Suppressor macrophage treated with lipopolysaccharide for 4 hours (primary cell): Measurements from ENCODE around the gene PRR9.
"Not testable (repeated sequence)": the region's sequence is repeated elsewhere in the genome, so short reads cannot be mapped to it uniquely, and the experiment has no call there.

Source experiments
- DNase-seq: peaks from one replicate; pipeline ENCODE4 v3.0.0-alpha.2; 2020

Gene PRR9, protein sequence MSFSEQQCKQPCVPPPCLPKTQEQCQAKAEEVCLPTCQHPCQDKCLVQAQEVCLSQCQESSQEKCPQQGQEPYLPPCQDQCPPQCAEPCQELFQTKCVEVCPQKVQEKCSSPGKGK

DNA sequence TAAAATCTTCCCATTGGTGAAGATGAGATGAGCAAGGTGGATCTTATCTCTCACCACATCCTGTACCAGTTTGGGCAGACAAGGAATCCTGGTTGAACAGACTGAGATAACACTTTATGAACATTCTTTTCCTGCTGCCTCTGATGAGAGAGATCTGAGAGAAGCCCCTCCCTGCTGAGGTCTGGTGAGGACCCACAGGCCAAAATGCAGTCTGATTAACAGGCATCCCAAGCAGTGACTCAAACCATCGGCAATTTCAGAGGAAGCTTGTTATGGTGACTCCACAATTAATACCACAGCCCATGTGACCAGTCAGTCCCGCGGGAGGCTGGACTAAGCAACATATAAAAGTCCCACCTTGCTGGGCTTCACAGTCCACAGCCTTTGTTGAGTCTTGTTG lies at the start of gene PRR9:
TSS of gene PRR9 (plus strand) at position 373 of the 400 bp plus-strand sequence. CDS start 561 bp downstream, outside the sequence.
- no peak for DNase-seq

DNA sequence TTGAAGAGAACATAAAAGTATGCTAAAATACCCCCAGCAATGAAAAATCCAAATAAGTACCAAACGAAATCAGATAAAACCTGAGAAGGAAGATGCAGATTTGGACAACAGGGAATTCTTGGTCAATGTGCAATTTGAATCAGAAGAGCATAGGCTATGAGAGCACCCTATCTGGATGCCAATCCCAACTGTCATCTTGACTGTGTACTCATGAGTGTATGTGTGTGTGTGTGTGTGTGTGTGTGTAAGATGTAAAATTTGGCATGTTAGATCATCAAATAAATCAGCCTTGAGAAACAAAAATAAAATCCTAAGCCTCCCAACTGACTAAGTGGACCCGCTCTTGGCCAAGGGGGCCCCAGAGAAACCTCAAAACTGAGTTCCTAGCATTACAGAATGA lies 48.7 kb upstream of the PRR9 start:
- DNase-seq: no peak

DNA sequence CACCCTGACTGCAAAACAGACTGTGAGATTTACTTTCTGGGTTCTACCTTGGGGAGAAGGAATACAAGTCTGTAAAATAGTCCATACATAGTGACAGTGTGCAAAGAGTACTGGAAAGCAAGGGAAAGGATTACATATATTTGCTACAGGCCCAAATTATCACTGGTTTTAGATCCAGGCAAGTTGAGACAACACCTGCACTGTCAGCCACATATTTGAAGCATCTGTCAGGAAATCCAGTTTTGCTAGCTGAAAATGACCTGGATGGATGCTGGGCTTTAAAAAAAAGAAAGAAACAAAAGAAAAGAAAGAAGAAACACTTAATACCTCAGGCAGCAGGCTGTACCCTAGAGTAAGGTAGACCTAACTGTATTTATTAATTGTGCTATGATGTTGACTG lies 42.8 kb upstream of the PRR9 start:
- no peak for DNase-seq

DNA sequence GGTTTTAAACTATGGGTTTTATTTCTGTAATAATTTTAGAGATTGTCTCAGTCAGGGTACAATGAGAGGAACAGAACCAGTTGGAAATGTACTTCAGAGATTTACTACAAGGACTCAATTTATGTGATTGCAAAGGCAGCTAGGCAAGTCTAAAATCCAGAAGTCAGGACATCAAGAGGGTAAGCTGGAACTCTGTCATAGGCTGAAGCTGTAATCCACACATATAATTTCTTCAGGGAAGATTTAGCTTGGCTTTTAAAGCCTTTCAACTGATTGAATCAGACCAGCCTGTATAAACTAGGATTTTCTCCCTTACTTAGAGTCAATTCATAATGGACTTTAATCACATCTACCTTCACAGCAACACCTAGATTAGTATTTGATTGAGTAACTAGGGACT lies 38.5 kb upstream of the PRR9 start:
- DNase-seq: no peak

DNA sequence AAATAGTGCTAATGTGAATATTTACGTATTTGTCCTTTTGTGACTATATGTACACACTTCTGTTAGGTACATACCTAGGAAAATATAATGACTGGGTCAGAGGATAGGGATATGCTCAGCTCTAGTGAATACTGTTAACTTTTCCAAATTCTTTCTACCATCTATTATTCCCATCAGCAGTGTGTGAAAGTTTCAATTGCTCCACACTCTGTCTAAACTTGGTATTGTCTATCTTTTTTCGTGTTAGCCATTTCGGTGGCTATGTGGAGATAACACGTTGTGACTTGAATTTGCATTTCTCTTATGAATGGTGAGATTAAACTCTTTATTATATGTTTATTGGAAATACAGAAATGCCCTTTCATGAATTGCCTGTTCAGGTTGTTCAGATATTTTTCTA lies 36.8 kb upstream of the PRR9 start:
- DNase-seq: no peak

DNA sequence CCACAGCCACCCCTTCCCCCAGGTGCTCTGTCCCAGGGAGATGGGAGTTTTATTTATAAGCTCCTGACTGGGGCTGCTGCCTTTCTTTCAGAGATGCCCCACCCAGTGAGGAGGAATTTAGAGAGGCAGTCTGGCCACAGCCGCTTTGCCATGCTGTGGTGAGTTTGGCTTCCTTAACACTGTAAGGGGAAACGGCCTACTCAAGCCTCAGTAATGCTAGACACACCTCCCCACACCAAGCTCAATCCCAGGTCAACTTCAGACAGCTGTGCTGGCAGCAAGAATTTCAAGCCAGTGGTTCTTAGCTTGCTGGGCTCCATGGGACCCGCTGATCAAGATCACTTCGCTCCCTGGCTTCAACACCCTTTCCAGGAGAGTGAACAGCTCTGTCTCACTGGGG lies 29.1 kb upstream of the PRR9 start:
- DNase-seq: not testable (repeated sequence)

DNA sequence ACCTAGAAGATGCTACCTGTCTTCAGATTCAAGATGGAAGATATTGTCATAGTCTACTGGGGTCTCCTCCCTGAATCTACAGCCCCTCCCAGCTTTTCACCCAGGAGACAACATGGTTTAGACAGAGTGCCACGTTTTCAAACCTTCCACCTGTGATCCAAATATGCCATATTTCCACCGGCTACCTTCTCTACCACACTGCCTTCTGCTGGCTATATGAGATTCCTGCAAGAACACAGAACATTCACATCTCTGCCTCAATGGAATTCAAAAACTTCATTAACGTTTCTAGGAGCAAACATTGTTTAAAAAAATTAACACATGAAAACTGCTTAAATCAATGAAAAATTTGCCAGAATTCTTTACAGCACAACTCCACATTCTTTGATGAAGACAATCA lies 27.0 kb upstream of the PRR9 start:
- no peak for DNase-seq

DNA sequence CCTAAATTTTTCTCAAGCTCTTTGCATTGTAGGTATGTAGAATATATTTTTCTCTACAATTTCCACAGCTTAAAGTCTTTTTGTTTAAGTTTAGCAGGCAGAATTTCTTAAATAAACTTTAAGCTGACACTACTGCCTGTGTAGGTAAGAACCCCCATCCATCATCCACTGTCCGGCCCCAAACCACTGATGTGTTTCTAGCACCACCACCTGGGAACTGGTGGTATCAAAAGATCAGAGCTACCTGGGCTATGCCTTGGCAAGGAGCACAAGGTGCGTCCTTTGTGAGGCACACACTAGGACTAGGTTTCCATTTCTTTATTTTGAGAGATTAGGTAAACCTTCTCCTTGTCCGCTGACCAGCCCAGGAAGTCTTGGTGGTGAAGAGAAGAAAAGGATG lies 24.7 kb upstream of the PRR9 start:
- no peak for DNase-seq

DNA sequence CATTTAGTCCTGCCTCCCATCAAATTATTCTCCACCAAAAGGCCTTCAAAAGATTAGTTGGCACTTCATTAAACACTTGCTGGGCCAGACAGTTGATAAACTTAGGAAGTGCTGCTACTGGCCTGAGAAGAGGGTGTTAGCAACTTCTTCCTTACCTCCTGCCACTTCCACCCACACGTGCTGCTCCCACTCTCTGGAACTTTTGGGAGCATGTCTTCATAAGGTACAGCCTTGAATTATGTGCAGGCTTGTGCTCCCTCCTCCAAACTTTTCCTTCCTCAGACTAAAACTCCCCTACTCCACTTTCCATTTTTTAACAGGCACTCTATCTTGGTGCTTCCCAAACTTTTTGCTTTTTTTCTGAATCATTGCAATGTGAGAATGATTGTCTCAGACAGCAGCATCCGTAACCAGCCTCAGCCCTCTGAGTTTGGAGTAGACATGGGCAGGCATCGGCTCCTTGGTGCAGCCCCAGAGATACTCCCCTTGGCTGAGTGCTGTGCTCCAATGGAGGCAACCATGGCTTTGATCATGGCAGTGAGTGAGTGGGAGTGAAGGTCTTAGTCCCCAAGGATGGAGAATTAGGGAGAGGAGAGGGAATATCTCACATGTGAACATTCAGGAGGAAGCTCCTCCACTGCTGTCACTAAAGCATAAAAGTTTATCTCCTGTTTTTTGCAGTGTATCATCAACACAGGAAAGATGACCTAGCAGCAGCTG lies 22.9 kb upstream of the PRR9 start:
- no peak for DNase-seq

DNA sequence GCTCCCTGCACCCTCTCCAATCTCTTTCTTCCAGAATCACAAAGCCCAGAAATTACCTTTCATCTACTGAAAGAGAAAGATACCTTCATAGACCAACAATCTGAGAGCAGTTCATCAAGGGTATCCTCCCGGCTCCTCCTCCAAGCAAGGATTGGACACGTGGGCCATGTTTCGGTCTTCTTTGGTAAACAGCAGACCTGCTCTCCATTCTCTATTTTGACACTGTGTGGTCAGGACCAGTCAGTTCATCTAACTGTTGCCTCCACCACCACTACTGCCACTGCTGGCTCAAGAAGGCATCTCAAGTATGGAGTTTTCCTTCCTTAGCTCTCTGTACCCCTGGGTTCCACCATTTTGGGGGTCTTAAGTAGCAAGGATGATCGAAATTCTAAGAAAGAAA lies 22.2 kb upstream of the PRR9 start:
- DNase-seq: no peak

DNA sequence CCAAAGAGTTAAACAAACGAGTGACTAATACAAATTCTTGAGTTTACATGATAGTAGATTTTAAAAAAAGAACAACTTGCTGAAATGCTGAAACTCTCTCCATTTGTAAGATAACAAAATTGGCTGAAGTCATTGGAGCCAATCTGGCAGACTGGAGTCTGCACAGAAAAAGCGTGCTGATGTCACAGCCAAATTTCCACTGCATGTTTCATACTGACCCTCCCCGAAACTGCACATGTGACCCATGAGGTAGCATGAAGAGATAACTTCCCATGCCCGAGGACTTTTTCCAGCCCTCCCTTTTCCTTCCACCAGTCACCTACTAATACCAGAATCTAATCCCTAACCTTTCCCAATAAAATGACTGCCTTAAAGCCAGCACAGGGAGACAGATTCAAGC lies 15.4 kb upstream of the PRR9 start:
- DNase-seq: no peak

DNA sequence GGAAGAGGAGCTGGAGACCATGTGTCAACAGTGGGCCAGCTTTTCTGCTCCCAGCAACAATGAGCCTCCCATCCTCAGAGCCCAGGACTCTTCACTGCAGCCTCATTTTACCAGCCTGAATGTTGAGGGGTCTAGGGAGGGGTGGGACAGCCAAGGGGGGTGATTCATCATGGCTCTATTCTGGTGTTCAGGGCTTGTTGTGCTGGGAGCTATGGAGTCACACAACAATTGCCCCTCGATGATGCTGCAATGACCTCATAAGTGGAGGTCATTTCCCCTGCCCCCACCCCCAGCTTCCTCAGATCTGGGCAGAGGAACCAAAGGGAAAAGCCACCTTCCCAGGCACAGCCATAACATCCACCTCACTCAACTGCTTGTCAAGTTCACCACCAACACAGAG lies 14.3 kb upstream of the PRR9 start, which contains the start of gene LELP1:
TSS of gene LELP1 (plus strand) at position 301 of the 400 bp plus-strand sequence. CDS start 1,278 bp downstream, outside the sequence.
- peak; percentile 2 for DNase-seq

DNA sequence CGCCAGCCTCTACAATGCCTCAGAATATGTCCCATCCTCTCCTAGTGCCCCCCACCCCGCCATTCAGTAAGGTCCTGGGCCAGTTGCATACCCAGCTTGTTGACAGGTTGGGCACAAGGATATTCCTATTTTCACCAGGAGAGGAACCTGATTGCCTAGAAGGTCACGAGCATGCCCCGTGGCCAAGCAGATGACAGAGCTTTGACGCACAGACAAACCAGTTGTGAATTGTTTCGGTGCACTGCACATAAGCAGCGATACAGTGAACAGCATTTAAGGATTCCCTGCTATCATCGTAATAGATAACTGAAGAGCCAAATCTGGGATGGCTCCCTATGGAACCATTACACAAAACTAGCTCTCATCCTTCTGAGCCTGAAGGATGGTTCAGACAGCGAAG lies 10.8 kb upstream of the PRR9 start:
- no peak for DNase-seq

DNA sequence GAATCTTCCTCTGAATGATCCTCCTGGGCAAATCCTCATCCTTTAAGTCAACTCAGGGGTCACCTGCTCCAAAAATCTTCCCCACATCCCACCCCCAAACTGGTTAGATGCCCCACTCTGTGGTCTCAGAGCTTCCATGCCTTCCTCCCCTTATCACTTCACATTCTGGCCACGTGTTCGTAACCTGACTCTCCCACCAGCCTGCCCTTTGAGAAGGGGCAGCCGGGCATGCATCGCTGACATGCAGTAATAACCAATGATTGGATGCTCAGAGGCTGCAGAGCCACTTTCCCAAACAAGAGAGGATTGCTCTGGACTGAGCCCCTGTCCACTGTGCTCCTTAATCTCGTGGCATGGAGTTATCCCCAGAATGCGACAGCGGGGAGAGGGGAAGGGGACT lies 7.2 kb upstream of the PRR9 start:
- no peak for DNase-seq

DNA sequence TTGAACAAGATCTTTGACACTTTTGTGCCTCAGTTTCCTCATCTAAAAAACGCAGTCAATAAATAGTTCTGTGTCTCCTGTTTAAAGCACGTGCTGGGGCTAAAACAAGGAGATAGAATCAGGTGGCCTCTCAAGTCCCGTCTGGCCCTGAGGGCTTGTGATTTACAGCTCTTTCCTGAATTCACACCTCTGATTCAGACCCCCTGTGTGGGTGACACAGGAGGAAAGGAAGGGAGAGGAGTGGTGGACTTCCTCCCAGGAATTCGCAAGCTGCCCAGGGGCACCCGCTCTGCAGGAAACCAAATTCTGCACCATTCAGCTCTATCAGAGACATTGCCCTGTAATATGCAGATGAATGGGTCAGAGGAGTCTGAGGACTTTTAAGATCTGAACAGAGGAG lies 5.2 kb upstream of the PRR9 start:
- no peak for DNase-seq

DNA sequence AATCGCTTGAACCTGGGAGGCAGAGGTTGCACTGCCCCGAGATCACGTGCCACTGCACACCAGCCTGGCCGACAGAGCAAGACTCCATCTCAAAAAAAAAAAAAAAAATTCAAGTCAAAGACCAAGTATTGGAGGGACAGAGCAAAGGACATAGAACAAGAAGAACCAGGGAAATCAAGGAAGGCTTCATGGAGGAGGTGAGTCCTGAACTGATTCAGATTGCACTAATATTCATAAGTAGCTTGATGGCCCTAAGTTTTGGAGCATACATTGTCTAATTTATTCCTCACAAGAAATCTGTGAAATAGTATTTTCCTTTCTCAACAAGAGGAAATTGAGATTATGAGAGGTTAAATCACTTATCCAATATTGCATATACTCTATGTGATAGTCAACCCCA lies 3.9 kb upstream of the PRR9 start:
- no peak for DNase-seq

DNA sequence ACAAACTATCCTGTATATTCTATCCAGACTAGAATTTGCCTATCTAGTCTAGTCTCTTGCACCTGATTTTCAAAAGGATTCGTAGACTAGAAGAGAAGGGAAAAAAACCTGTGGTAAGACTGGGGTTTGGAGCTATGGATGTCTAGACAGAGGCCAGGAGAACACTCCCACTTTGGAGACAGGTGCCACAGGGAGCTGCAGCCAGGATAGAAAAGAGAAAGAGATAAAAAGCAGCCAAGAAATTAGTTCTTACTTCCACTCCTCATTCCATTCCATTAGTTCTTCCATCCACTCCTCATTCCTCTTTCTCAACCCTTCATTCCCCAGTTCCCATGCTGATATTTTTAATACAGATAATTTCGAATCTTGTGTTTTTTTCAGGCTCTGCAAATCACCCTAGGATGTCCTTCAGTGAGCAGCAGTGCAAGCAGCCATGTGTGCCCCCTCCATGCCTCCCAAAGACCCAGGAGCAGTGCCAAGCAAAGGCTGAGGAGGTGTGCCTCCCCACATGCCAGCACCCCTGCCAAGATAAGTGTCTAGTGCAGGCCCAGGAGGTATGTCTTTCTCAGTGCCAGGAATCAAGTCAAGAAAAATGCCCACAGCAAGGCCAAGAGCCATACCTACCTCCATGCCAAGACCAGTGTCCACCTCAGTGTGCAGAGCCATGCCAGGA lies 496 bp downstream of the PRR9 start:
- no peak for DNase-seq

DNA sequence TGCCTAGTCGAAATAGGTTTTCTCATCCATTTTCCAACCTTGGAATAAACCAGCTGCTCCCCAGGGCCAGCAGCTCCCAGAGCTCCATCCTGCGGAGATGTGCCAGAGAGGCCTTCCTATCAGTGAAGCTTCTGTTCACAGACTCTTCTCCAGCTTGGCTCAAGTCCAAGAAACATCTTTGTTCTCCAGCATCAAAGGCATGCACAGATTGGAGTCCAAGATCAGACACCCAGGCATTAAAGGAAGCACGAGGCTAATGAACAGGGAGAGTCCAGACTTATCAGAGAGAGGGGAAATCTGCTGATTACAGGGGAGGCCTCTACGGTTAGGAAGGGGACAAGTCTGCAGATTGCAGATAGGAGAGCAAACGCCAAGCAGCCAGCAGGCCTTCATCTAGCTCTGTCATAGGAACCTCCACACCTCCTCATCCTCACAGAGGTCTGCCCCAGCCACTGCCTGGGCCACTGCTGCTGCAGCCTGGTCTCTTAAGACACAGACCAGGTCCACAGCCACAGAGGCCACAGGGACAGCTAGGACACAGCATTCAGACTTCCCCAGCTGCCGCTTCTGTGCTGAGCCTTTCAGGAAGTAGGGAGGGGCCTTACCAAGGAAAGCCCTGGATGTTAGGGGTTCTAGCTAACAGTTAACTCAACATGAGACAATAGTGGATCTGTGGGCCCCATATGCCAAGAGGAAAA lies 3.4 kb downstream of the PRR9 start:
- no peak for DNase-seq

DNA sequence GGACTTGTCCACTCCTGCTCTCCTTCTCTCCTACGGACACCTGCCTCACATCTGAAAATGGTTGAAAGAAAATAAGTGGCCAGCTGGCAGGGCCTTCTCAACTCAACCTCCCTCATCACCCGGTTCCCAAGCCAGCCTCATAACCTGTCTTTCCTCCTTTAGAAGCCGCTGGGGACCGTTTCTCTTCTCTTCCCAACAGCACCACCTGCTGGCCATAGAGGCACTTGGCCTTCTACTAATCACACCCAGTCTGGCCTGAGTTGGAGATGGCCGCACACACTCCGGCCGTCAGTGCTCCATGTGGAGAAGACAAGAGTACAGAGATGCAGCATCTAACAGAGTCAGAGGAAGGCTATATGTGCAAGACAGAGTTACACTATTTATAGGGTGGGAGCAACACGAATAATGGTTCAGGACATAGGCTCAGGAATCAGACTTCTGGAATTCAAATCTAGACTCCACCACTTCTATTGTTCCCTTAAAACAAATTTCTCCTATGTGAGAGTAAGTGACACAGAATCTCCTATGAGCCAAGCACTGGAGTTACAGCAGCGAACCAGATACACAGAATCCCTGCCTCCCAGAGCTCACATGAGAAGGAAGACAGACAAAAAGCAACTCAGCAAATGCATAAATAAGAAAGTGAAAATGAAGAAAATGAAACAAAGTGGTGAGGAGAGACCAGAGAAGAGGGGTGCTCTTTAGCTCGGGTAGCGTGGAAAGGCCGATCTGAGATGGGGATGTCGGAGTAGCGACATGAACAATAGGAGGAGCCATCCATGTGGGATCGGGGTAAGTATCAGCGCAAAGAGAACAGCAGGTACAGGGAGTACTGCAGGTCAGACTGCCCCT lies 5.9 kb downstream of the PRR9 start:
- peak; percentile 60 for DNase-seq

DNA sequence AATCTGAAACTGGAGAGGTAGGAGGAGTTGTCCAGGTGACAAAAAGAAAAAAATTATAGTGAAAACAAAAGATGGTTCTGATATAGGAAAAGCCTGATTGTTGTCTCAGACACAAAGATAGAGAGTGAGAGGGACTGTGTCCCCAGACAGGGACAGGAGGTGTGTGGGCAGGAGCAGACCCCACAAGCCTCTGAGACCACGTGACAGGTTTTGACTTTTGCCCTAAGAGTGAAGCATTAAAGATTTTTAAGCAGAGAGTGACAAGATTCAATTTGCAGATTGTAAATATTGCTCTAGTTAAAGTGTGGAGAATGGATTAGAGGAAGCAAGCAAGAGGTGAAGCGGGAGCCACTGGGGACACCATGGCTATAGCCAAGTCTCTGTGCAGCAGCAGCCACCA lies 10.4 kb downstream of the PRR9 start:
- no peak for DNase-seq

DNA sequence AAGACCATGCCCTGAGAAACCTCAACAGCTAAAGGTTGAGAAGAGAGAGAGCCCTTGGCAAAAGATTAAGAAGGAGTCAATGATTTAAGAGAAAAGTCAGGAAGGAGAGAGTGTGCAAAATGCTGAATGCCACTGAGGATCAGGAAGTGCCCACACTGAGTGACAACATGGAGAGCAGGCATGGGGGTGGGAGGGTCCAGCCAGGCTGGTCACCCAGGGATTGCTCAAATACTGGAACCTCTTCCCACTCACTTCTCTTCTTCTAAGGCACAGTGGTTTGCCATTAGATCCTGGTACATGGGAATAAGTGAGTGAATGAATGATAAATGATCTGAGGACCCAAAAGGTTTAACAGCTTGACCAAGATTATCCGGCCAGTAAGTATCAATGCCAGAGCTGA lies 11.1 kb downstream of the PRR9 start:
- peak; percentile 60 for DNase-seq

DNA sequence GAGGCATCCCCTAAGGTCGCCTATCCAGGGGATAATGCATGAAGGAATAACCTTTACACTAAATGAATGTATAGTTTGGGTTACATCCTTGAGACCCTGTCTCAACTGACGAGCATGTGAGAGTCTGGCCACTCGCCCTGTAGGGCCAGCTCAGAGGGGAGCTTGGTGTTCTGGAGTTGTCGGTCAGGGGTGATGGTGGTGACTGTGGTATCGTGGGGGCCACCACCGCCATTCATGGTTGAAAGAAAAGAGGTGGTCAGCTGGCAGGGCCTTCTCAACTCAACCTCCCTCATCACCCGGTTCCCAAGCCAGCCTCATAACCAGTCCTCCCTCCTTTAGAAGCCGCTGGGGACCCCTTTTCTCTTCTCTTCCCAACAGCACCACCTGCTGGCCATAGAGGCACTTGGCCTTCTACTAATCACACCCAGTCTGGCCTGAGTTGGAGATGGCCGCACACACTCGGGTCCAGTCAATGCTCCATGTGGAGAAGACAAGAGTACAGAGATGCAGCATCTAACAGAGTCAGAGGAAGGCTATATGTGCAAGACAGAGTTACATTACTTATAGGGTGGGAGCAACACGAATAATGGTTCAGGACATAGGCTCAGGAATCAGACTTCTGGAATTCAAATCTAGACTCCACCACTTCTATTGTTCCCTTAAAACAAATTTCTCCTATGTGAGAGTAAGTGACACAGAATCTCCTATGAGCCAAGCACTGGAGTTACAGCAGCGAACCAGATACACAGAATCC lies 11.9 kb downstream of the PRR9 start:
- peak; percentile 10 for DNase-seq
